ENCODE data around the gene DLEC1.
"Not testable (repeated sequence)": the region's sequence is repeated elsewhere in the genome, so short reads cannot be mapped to it uniquely, and the experiment has no call there.

The DLEC1 gene

DNA sequence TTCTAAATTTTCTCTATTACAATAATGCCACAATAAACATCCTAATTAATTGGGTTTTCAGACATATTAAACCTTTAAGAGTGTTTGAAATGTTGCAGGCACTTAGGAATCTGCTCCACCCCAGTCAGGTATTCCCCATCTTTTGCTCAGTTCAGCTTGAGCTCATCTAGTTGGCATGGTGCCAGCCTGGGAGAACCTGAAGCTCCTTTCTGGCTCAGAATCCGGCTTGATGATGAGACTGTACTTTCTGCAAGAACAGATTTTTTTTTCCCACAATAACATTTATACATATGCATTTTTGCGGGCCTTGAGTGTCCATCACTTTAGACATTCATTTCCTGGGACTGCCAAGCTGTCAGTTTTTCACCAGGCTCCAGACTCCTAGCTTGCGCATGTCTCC, 118.6 kb downstream of the DLEC1 start:
- Histone ChIP-seq H3K27me3 (ENCODE audit: insufficient read depth, low read length, poor library complexity, severe bottlenecking) (no peaks in the 10 kb centered on the region), H3K4me2 (ENCODE audit: low read depth, low read length, poor library complexity, severe bottlenecking) (no peak overlapping the region), H3K9me2 (replicated peaks; ENCODE audit: low read depth, low read length) (no peaks in the 10 kb centered on the region), H3K9me3 (ENCODE audit: insufficient read depth, low read depth, low read length) (no peaks in the 10 kb centered on the region), H3K36me3 (ENCODE audit: insufficient read depth, low read length) (no peaks in the 10 kb centered on the region), H3F3A (ENCODE audit: low read depth) (no peaks in the 10 kb centered on the region), H3K9ac (ENCODE audit: low read depth, low read length, poor library complexity, severe bottlenecking) (no peak overlapping the region), H3K79me2 (ENCODE audit: insufficient read depth, low read length) (no peaks in the 10 kb centered on the region), H3K4me1 (ENCODE audit: insufficient read depth, low read length, poor library complexity, severe bottlenecking) (no peaks in the 10 kb centered on the region), H4K20me1 (ENCODE audit: insufficient read depth, low read length, poor library complexity, severe bottlenecking) (no peaks in the 10 kb centered on the region), H2AFZ (ENCODE audit: low read length) (no peak overlapping the region), H3K4me3 (ENCODE audit: low read length, poor library complexity, severe bottlenecking) (no peak overlapping the region)
- TF ChIP-seq, protein P1, sequence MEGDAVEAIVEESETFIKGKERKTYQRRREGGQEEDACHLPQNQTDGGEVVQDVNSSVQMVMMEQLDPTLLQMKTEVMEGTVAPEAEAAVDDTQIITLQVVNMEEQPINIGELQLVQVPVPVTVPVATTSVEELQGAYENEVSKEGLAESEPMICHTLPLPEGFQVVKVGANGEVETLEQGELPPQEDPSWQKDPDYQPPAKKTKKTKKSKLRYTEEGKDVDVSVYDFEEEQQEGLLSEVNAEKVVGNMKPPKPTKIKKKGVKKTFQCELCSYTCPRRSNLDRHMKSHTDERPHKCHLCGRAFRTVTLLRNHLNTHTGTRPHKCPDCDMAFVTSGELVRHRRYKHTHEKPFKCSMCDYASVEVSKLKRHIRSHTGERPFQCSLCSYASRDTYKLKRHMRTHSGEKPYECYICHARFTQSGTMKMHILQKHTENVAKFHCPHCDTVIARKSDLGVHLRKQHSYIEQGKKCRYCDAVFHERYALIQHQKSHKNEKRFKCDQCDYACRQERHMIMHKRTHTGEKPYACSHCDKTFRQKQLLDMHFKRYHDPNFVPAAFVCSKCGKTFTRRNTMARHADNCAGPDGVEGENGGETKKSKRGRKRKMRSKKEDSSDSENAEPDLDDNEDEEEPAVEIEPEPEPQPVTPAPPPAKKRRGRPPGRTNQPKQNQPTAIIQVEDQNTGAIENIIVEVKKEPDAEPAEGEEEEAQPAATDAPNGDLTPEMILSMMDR (conservative IDR thresholded peaks at IDR 0.05; ENCODE audit: low read length) = no peak
- no peak for TF ChIP-seq EZH2phosphoT487 (IDR thresholded peaks at IDR 0.05; ENCODE audit: borderline replicate concordance)

DNA sequence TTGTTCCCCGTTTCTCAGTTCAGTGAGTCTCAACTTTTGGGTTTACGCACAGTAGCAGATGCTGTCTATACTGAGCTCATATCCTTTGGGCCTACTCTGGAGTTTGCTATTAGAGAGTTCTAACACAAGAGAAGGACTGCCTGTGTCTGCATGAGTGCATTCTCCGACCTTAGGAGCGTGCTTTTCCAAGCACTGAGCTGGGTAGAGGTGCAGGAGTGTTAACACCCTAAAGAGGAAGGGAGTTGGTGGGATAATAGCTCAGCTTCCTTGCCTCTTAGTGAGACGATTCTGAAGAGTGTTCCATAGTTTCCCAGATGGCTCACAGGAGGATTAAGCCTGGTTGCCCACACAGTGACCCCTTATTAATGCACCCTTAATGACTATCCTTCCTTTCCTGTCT, 119.5 kb downstream of the DLEC1 start:
- H3K9ac ChIP-seq (ENCODE audit: low read depth, low read length, poor library complexity, severe bottlenecking) = no peak overlapping the region
- no peaks in the 10 kb centered on the region for H3K36me3 ChIP-seq (ENCODE audit: insufficient read depth, low read length)
- H2AFZ ChIP-seq (ENCODE audit: low read length) = no peak overlapping the region
- peaks cover 2% of the 10 kb centered on the region; the same call in 1 of the 2 replicates for H3F3A ChIP-seq (ENCODE audit: low read depth)
- H3K4me3 ChIP-seq (ENCODE audit: low read length, poor library complexity, severe bottlenecking) = no peak overlapping the region
- no peaks in the 10 kb centered on the region for H3K9me2 ChIP-seq (replicated peaks; ENCODE audit: low read depth, low read length)
- peaks cover 1% of the 10 kb centered on the region for H3K4me1 ChIP-seq (ENCODE audit: insufficient read depth, low read length, poor library complexity, severe bottlenecking)
- H3K27me3 ChIP-seq (ENCODE audit: insufficient read depth, low read length, poor library complexity, severe bottlenecking) = no peaks in the 10 kb centered on the region
- H3K4me2 ChIP-seq (ENCODE audit: low read depth, low read length, poor library complexity, severe bottlenecking) = no peak overlapping the region
- no peaks in the 10 kb centered on the region for H3K9me3 ChIP-seq (ENCODE audit: insufficient read depth, low read depth, low read length)
- no peaks in the 10 kb centered on the region for H4K20me1 ChIP-seq (ENCODE audit: insufficient read depth, low read length, poor library complexity, severe bottlenecking)
- peaks cover under 1% of the 10 kb centered on the region; the same call in 1 of the 2 replicates for H3K79me2 ChIP-seq (ENCODE audit: insufficient read depth, low read length)
- no peak for TF ChIP-seq EZH2phosphoT487 (IDR thresholded peaks at IDR 0.05; ENCODE audit: borderline replicate concordance)
- TF ChIP-seq, protein P1 (conservative IDR thresholded peaks at IDR 0.05; ENCODE audit: low read length) = no peak

DNA sequence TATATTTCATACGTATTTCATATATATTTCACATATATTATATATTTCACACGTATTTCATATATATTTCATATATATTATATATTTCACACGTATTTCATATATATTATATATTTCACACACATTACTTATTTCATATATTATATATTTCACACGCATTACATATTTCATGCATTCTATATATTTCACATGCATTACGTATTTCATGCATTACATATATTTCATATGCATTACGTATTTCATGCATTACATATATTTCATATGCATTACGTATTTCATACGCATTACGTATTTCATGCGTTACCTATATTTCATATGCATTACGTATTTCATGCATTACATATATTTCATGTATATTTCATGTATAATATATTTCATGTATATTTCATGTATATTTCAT, 121.7 kb downstream of the DLEC1 start:
- not testable (repeated sequence) for H3K9ac ChIP-seq (ENCODE audit: low read depth, low read length, poor library complexity, severe bottlenecking); H4K20me1 ChIP-seq (ENCODE audit: insufficient read depth, low read length, poor library complexity, severe bottlenecking); H3K36me3 ChIP-seq (ENCODE audit: insufficient read depth, low read length)

DNA sequence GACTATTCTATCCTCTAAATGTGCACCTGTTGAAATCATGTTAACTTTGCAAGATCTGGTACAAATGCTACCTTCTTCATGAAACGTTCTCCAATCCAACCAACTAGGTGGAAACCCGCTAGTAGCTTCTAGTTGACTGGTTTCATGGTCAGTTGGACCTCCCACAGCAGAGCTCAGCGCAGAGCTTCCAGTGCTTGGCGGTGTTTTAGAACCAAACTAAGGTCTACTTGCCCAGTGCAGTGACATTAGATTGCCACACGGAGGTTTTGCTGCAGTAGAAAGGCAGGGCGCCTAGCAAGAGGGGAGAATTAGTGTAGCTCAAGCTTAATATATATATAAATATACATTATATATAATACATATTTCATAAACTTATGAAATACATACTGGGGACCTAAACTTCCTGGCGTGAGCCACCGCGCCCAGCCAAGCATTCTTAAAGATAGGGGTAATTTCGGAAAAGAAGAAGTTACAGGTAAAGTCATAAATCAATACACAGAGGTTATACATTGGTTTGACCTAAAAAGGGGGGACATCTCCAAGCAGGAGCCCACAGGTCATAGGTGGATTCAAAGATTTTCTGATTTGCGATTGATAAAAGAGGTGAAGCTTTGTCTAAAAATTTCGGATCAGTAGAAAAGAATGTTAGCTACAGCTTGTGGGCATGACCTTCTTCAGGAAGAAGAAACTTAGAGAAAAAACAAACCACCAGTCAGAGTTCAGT, 124.3 kb downstream of the DLEC1 start:
- Histone ChIP-seq H3K4me2 (ENCODE audit: low read depth, low read length, poor library complexity, severe bottlenecking) (peak overlapping the region; percentile 86), H3K27me3 (ENCODE audit: insufficient read depth, low read length, poor library complexity, severe bottlenecking) (no peaks in the 10 kb centered on the region), H4K20me1 (ENCODE audit: insufficient read depth, low read length, poor library complexity, severe bottlenecking) (peaks cover 19% of the 10 kb centered on the region), H2AFZ (ENCODE audit: low read length) (no peak overlapping the region), H3K4me1 (ENCODE audit: insufficient read depth, low read length, poor library complexity, severe bottlenecking) (peaks cover 30% of the 10 kb centered on the region), H3K79me2 (ENCODE audit: insufficient read depth, low read length) (peaks cover 40% of the 10 kb centered on the region), H3K4me3 (ENCODE audit: low read length, poor library complexity, severe bottlenecking) (no peak overlapping the region), H3K9me3 (ENCODE audit: insufficient read depth, low read depth, low read length) (no peaks in the 10 kb centered on the region), H3F3A (ENCODE audit: low read depth) (peaks cover 2% of the 10 kb centered on the region; the same call in 1 of the 2 replicates), H3K9me2 (replicated peaks; ENCODE audit: low read depth, low read length) (no peaks in the 10 kb centered on the region), H3K9ac (ENCODE audit: low read depth, low read length, poor library complexity, severe bottlenecking) (peak overlapping the region; percentile 92), H3K36me3 (ENCODE audit: insufficient read depth, low read length) (no peaks in the 10 kb centered on the region)
- no peak for TF ChIP-seq EZH2phosphoT487 (IDR thresholded peaks at IDR 0.05; ENCODE audit: borderline replicate concordance)
- TF ChIP-seq, protein P1 (conservative IDR thresholded peaks at IDR 0.05; ENCODE audit: low read length) = 0 out of 2 replicates have a peak, but pooled peaks have one; percentile 31

More for the DNA sequence above, 121.7 kb downstream of the DLEC1 start:
- not testable (repeated sequence) for H2AFZ ChIP-seq (ENCODE audit: low read length); H3K4me3 ChIP-seq (ENCODE audit: low read length, poor library complexity, severe bottlenecking); H3K27me3 ChIP-seq (ENCODE audit: insufficient read depth, low read length, poor library complexity, severe bottlenecking); H3K9me3 ChIP-seq (ENCODE audit: insufficient read depth, low read depth, low read length); H3F3A ChIP-seq (ENCODE audit: low read depth); H3K4me2 ChIP-seq (ENCODE audit: low read depth, low read length, poor library complexity, severe bottlenecking); H3K9me2 ChIP-seq (replicated peaks; ENCODE audit: low read depth, low read length)
- H3K4me1 ChIP-seq (ENCODE audit: insufficient read depth, low read length, poor library complexity, severe bottlenecking) = peaks cover 13% of the 10 kb centered on the region
- H3K79me2 ChIP-seq (ENCODE audit: insufficient read depth, low read length) = peaks cover 15% of the 10 kb centered on the region

Data from Loucy (cell line).